Glutamatergic neuron (in vitro differentiated cells): ENCODE measurements around the gene MAP7. TPM values are rescaled to one million over a fixed set of nuclear protein-coding genes. Genes with fewer than 3 reads are reported as not detected.

Experiments
- DNase-seq: peaks from one replicate; pipeline ENCODE4 v3.0.0; 2022
- H3K27ac Mint-ChIP-seq: one replicate; pipeline ENCODE4 v1.8.0; 2020; ENCODE audit warnings: mild to moderate bottlenecking, mixed read lengths, inconsistent platforms; ENCODE audit not compliant: unreplicated experiment
- H3K27me3 Mint-ChIP-seq: one replicate; pipeline ENCODE4 v1.8.0; 2020; ENCODE audit warnings: mild to moderate bottlenecking, moderate library complexity, mixed read lengths, inconsistent platforms; ENCODE audit not compliant: unreplicated experiment
- H3K36me3 Mint-ChIP-seq: one replicate; pipeline ENCODE4 v1.8.0; 2020; ENCODE audit warnings: mild to moderate bottlenecking, mixed read lengths, inconsistent platforms; ENCODE audit not compliant: unreplicated experiment
- H3K4me1 Mint-ChIP-seq: one replicate; pipeline ENCODE4 v1.8.0; 2020; ENCODE audit warnings: mild to moderate bottlenecking, low read depth, mixed read lengths, inconsistent platforms; ENCODE audit not compliant: unreplicated experiment
- H3K4me3 Mint-ChIP-seq: one replicate; pipeline ENCODE4 v1.8.0; 2020; ENCODE audit warnings: mild to moderate bottlenecking, mixed read lengths, inconsistent platforms; ENCODE audit not compliant: unreplicated experiment
- H3K9me3 Mint-ChIP-seq: one replicate; pipeline ENCODE4 v1.8.0; 2020; ENCODE audit warnings: mild to moderate bottlenecking, moderate library complexity, mixed read lengths, inconsistent platforms; ENCODE audit not compliant: unreplicated experiment
- total RNA-seq: library from RNA; stranded (reverse); fragmentation: NEBNext Ultra II Directional; extraction: Animal tissue kit (Norgen Biotek cat#: 25700); gene quantifications from one replicate; pipeline ENCODE4 v1.2.1, GENCODE V29; 2021; ENCODE audit not compliant: unreplicated experiment
- TF ChIP-seq, protein P1 (sequence below): fragments of 200-600 bp; sonication (generic); IDR thresholded peaks from one replicate; pipeline ENCODE4 v1.5.0; 2021; ENCODE audit not compliant: partially characterized antibody, unreplicated experiment

The MAP7 gene
- total RNA-seq, 1 donor from 2014 or later: 2.2 TPM

DNA sequence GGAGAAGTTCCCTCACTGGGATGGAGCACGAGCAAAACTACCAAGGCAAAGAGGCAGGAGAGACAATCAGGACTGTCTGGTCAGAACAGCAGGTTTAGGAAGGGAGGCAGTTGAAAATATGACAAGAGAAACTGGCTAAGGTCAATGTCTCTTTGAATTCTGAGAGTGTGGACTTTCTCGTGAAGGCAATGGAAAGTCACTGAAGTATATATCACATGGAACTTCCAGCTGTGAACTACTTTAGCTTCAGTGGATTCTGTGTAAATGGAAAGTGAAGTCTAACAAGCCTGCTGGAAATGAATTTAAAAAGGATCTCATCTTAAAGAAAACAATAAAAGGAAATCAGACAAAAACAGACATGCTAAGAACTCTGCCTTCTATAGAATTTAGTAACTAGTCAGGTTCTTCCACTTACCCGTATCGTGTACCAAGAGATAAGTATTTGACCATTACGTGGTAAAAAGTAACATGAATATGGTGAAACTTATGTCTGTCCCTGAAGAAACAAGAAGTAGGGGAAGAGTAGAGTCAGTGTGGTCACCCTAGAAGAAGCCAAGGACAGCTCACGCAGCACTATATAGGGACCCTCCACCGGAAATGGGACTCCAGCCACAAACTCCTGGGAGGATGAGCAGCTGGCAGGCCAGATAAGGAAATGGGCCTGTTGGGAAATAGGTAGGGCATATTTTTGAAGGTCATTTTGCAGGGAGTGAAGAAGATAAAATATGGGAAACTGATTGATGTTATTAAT lies 123.4 kb downstream of the MAP7 start:
- Mint-ChIP-seq H3K4me3 (no peak overlapping the region), H3K27me3 (no peaks in the 10 kb centered on the region), H3K4me1 (peaks cover 12% of the 10 kb centered on the region), H3K27ac (no peak overlapping the region), H3K36me3 (no peaks in the 10 kb centered on the region), H3K9me3 (peaks cover 4% of the 10 kb centered on the region)
- TF ChIP-seq, protein P1, sequence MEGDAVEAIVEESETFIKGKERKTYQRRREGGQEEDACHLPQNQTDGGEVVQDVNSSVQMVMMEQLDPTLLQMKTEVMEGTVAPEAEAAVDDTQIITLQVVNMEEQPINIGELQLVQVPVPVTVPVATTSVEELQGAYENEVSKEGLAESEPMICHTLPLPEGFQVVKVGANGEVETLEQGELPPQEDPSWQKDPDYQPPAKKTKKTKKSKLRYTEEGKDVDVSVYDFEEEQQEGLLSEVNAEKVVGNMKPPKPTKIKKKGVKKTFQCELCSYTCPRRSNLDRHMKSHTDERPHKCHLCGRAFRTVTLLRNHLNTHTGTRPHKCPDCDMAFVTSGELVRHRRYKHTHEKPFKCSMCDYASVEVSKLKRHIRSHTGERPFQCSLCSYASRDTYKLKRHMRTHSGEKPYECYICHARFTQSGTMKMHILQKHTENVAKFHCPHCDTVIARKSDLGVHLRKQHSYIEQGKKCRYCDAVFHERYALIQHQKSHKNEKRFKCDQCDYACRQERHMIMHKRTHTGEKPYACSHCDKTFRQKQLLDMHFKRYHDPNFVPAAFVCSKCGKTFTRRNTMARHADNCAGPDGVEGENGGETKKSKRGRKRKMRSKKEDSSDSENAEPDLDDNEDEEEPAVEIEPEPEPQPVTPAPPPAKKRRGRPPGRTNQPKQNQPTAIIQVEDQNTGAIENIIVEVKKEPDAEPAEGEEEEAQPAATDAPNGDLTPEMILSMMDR: no peak
- DNase-seq: no peak

DNA sequence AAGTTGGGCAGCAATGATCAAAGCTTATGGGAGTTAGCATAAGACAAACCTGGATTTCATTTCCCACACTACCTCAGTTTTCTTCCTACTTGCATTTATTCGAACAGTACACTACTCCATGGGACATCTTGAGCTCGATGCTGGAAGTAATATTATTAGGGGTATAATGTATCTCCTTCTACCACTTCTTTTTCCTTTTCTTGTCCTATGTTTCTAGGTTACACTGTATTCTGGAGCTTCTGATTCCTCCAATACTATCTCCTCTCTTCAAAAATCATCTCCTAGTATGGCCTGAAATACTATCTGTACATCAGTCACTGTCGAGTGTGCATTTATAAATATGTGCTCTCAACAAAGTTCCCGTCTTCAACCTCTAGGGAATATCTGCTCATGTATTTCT lies 124.4 kb downstream of the MAP7 start:
- H3K4me1 Mint-ChIP-seq: peaks cover 12% of the 10 kb centered on the region
- DNase-seq: no peak
- TF ChIP-seq, protein P1: no peak
- no peaks in the 10 kb centered on the region for H3K27me3 Mint-ChIP-seq
- H3K27ac Mint-ChIP-seq: no peak overlapping the region
- H3K4me3 Mint-ChIP-seq: no peak overlapping the region
- peaks cover 4% of the 10 kb centered on the region for H3K9me3 Mint-ChIP-seq
- H3K36me3 Mint-ChIP-seq: no peaks in the 10 kb centered on the region

DNA sequence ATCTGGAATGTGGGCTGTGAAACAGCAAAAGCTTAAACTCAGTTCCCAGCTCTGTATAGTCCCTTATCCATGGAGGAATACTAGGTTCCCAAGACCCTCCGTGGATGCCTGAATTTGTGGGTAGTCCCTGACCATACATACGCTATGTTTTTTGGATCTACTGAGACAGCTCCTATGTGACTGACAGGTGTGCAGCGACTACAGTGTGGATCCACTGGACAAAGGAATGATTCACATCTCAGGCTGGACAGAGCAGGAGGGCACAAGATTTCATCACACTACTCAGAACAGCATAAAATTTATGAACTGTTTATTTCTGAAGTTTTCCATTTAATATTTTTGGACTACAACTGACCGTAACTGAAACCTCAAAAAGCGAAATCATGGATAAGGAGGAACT lies 125.3 kb downstream of the MAP7 start:
- Mint-ChIP-seq H3K9me3 (peaks cover 4% of the 10 kb centered on the region), H3K27ac (no peak overlapping the region), H3K4me3 (no peak overlapping the region), H3K27me3 (no peaks in the 10 kb centered on the region), H3K4me1 (peaks cover 12% of the 10 kb centered on the region), H3K36me3 (no peaks in the 10 kb centered on the region)
- TF ChIP-seq, protein P1: no peak
- no peak for DNase-seq

DNA sequence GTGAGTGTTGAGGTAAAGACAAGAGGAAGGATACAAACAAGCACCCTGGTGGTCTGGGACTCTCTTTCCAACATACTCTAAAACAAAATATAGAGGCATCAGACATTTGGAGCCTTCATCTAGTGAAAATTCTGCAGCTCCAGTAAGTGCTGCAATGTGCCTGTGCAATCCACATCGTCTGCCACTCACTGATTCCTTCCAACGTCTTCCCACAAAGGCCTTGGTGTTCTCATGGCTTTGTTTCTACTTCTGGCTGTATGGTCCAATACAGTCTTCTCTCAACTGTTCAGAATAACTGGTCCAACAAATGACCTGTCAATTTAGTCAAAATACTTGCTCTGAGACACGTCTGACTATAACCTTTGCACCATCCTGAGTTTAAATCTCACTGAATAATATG lies 125.8 kb downstream of the MAP7 start:
- peaks cover 5% of the 10 kb centered on the region for H3K9me3 Mint-ChIP-seq
- H3K36me3 Mint-ChIP-seq: no peaks in the 10 kb centered on the region
- H3K27ac Mint-ChIP-seq: no peak overlapping the region
- no peak overlapping the region for H3K4me3 Mint-ChIP-seq
- TF ChIP-seq, protein P1: no peak
- peaks cover 8% of the 10 kb centered on the region for H3K4me1 Mint-ChIP-seq
- H3K27me3 Mint-ChIP-seq: no peaks in the 10 kb centered on the region
- no peak for DNase-seq

DNA sequence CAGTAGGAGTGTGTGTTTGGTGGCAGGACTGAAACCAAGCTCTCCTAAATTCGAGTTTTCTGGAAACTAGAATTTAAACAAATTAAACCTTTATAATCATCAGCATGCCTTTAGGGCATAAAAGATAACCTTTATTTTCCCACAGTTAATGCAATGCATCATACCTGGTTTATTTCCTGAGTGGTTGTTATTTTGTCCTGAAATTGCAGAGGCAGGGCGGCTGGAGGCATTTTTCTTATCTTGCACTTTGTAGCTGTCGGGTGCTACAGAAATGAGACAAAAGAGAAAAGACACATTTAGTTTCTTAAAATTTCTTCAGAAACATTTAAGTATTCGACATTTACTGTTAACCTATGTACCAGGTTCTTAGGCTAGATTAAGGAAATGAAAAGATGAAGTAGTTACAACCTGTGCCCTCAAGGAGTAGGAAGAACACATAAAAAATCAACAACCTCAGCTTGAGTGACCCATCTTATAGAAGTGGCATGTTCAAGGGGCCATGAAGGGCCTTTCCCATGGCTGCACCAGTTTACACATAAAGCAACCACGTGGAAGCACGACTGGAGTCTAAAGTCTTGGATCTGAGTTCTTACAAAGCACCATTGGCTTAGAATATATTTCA lies 128.6 kb downstream of the MAP7 start:
- Mint-ChIP-seq H3K27ac (no peak overlapping the region), H3K4me1 (peaks cover 7% of the 10 kb centered on the region), H3K27me3 (no peaks in the 10 kb centered on the region), H3K36me3 (no peaks in the 10 kb centered on the region), H3K9me3 (peaks cover 5% of the 10 kb centered on the region), H3K4me3 (no peak overlapping the region)
- TF ChIP-seq, protein P1: no peak
- DNase-seq: no peak
